T-helper 17 cell (primary cell): Measurements from ENCODE around the gene CRP. TPM values are rescaled to one million over a fixed set of nuclear protein-coding genes. Genes with fewer than 3 reads are reported as not detected.
"Not testable (repeated sequence)": the region's sequence is repeated elsewhere in the genome, so short reads cannot be mapped to it uniquely, and the experiment has no call there.

ENCODE experiments used
- ATAC-seq: fragments of 150-1000 bp; cut with Tn5 transposase; 2 replicates; pipeline ENCODE4 v1.10.0; 2021; ENCODE audit warnings: mild to moderate bottlenecking, moderate library complexity
- DNase-seq, 3 donors: peaks; one replicate each; pipeline versions ENCODE4 v3.0.0 to v3.0.0-alpha.2; 2020 to 2021
- H3K9me3 ChIP-seq: one replicate; pipeline ENCODE4 v1.7.0; 2013; ENCODE audit warnings: low read length, mild to moderate bottlenecking; ENCODE audit not compliant: control insufficient read depth, poor library complexity, severe bottlenecking
- H3K27ac Mint-ChIP-seq: one replicate; pipeline ENCODE4 v1.8.0; 2022; ENCODE audit warnings: mild to moderate bottlenecking, moderate library complexity, mixed read lengths
- H3K27me3 Mint-ChIP-seq: one replicate; pipeline ENCODE4 v1.8.0; 2022; ENCODE audit warnings: mixed read lengths
- H3K36me3 Mint-ChIP-seq: one replicate; pipeline ENCODE4 v1.8.0; 2022; ENCODE audit warnings: low read depth, mixed read lengths
- H3K4me1 Mint-ChIP-seq: one replicate; pipeline ENCODE4 v1.8.0; 2022; ENCODE audit warnings: mild to moderate bottlenecking, mixed read lengths
- H3K4me3 Mint-ChIP-seq: one replicate; pipeline ENCODE4 v1.8.0; 2022; ENCODE audit warnings: mild to moderate bottlenecking, moderate library complexity, mixed read lengths
- total RNA-seq, 4 donors: library from RNA in 2 of 4; stranded (reverse) in 2 of 4; gene quantifications; one replicate each; pipeline ENCODE4 v1.2.3 and lab custom pipeline; 2022 to 2026

Gene CRP
- total RNA-seq, 2 donors from 2014 or later: not detected

GRCh38 chr1:159723188-159723587 lies 8.8 kb upstream of the CRP start:
- not testable (repeated sequence) for H3K36me3 Mint-ChIP-seq, H3K4me1 Mint-ChIP-seq, ATAC-seq, H3K4me3 Mint-ChIP-seq, DNase-seq, H3K9me3 ChIP-seq, H3K27ac Mint-ChIP-seq
- peaks cover 10% of the 10 kb centered on the region for H3K27me3 Mint-ChIP-seq

- DNase-seq: no peak
- Mint-ChIP-seq H3K27me3 (peaks cover 10% of the 10 kb centered on the region), H3K36me3 (peaks cover 2% of the 10 kb centered on the region), H3K27ac (no peak overlapping the region), H3K4me3 (no peak overlapping the region), H3K4me1 (no peaks in the 10 kb centered on the region)
- ATAC-seq: no peak
- H3K9me3 ChIP-seq: peaks cover 3% of the 10 kb centered on the region
Observed at GRCh38 chr1:159719990-159720389, 5.6 kb upstream of the CRP start.

GRCh38 chr1:159715855-159716254 lies 1.5 kb upstream of the CRP start:
- no peaks in the 10 kb centered on the region for H3K9me3 ChIP-seq
- Mint-ChIP-seq H3K4me3 (no peak overlapping the region), H3K4me1 (no peaks in the 10 kb centered on the region), H3K27me3 (peaks cover 34% of the 10 kb centered on the region), H3K27ac (no peak overlapping the region), H3K36me3 (peaks cover 2% of the 10 kb centered on the region)
- no peak for ATAC-seq
- no peak for DNase-seq

DNA sequence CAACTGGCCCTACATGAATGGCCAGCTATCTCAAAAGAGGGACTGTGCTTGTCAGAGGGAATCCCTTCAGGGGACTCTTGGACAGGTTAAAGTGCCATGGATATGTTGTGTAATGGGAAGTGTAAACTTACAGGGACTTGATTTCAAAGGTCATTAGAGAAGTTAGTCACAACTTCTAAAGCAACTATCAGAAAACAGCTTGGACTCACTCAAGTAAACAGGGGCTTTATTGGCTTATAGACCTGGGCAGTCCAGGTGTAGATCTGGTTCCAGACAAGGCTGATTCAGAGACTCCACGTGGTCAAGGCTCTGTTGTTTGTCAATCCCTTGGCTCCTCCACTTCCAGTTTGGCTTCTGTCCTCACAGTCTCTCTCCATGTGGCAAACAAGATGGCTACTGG lies 2.3 kb downstream of the CRP start:
- Mint-ChIP-seq H3K4me3 (no peak overlapping the region), H3K4me1 (no peaks in the 10 kb centered on the region), H3K36me3 (no peaks in the 10 kb centered on the region), H3K27me3 (peaks cover 34% of the 10 kb centered on the region), H3K27ac (no peak overlapping the region)
- no peaks in the 10 kb centered on the region for H3K9me3 ChIP-seq
- DNase-seq (no peak), ATAC-seq (no peak)

DNA sequence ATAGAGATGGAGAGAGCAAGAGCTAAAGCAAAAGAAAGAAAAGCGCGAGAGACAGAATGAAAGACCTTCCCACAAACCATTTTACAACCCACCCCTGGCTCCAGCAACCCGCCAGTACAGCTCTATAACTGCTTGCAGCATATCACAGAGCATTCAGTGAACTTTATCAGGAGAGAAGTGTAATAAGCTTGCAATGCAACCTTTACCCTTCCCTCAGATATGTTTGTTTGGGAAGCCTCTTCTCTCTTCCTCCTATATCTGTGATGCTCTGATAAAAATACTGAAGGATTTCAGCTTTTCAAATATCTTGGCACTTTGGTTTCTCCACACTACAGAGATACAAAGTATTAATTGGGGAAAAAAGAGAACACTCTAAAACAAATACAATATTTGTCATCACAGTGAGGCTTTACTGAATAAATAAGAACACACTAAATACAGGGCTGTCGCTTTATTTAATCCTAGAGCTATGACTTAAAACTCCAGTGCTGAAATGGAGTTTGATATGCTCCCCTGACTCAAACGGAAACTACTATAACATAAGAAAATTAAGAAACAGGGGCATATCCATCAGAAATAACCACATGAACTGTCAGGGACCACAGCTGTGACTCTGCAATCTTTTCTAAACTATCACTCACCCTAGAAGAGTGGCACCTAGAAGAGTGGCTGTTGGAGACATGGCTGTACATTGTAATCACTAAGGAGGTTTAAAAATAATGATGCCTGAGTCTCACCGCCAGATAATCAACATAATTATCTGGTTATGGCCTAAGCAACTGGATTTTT lies 6.7 kb downstream of the CRP start:
- DNase-seq: no peak
- Mint-ChIP-seq H3K36me3 (no peaks in the 10 kb centered on the region), H3K4me3 (no peak overlapping the region), H3K27ac (no peak overlapping the region), H3K4me1 (no peaks in the 10 kb centered on the region), H3K27me3 (peaks cover 29% of the 10 kb centered on the region)
- H3K9me3 ChIP-seq: no peaks in the 10 kb centered on the region
- ATAC-seq: no peak

- H3K4me3 Mint-ChIP-seq: no peak overlapping the region
- DNase-seq (no peak), ATAC-seq (no peak)
- H3K36me3 Mint-ChIP-seq: no peaks in the 10 kb centered on the region
- H3K9me3 ChIP-seq: no peaks in the 10 kb centered on the region
- H3K4me1 Mint-ChIP-seq: no peaks in the 10 kb centered on the region
- H3K27ac Mint-ChIP-seq: no peak overlapping the region
- H3K27me3 Mint-ChIP-seq: peaks cover 31% of the 10 kb centered on the region
Observed at GRCh38 chr1:159705904-159706256, 8.5 kb downstream of the CRP start.

- no peak overlapping the region for H3K4me3 Mint-ChIP-seq
- no peaks in the 10 kb centered on the region for H3K4me1 Mint-ChIP-seq
- H3K27ac Mint-ChIP-seq: no peak overlapping the region
- no peaks in the 10 kb centered on the region for H3K36me3 Mint-ChIP-seq
- peaks cover 32% of the 10 kb centered on the region for H3K27me3 Mint-ChIP-seq
- ATAC-seq: no peak
- no peaks in the 10 kb centered on the region for H3K9me3 ChIP-seq
- no peak for DNase-seq
Observed at GRCh38 chr1:159705251-159705903, 9.0 kb downstream of the CRP start.

GRCh38 chr1:159704481-159704880 lies 9.9 kb downstream of the CRP start:
- H3K27me3 Mint-ChIP-seq: peaks cover 32% of the 10 kb centered on the region
- no peaks in the 10 kb centered on the region for H3K4me1 Mint-ChIP-seq
- H3K27ac Mint-ChIP-seq: no peak overlapping the region
- H3K36me3 Mint-ChIP-seq: no peaks in the 10 kb centered on the region
- H3K9me3 ChIP-seq: no peaks in the 10 kb centered on the region
- no peak overlapping the region for H3K4me3 Mint-ChIP-seq
- ATAC-seq (no peak), DNase-seq (no peak)

- H3K9me3 ChIP-seq: no peaks in the 10 kb centered on the region
- ATAC-seq (no peak), DNase-seq (no peak)
- Mint-ChIP-seq H3K27ac (no peak overlapping the region), H3K27me3 (peaks cover 37% of the 10 kb centered on the region), H3K4me3 (no peak overlapping the region), H3K36me3 (no peaks in the 10 kb centered on the region), H3K4me1 (no peaks in the 10 kb centered on the region)
Observed at GRCh38 chr1:159700312-159700711, 14.1 kb downstream of the CRP start.

- no peaks in the 10 kb centered on the region for H3K4me1 Mint-ChIP-seq
- H3K9me3 ChIP-seq: no peaks in the 10 kb centered on the region
- H3K4me3 Mint-ChIP-seq: no peak overlapping the region
- H3K27me3 Mint-ChIP-seq: peaks cover 36% of the 10 kb centered on the region
- no peaks in the 10 kb centered on the region for H3K36me3 Mint-ChIP-seq
- no peak for DNase-seq
- ATAC-seq: no peak
- H3K27ac Mint-ChIP-seq: no peak overlapping the region
Observed at GRCh38 chr1:159699653-159700052, 14.7 kb downstream of the CRP start.

DNA sequence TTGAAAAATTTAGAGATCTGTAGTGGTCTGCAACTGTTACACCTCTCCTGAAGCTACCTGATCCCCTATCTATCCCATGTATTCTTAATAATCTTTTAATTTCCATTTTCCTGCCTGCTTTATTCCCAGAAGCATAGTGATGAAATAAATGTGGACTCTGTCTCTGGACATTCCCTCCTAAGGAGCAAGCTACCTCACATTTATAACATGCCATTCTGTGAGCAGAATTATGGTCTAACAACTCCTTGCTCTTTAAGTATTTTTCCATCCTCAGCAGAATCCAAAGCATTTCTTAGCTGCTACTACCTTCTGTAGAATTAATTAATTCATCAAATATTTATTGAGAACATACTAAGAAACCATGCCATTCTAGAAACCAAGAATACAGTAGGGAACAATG lies 15.1 kb downstream of the CRP start:
- Mint-ChIP-seq H3K36me3 (no peaks in the 10 kb centered on the region), H3K4me3 (no peak overlapping the region), H3K4me1 (no peaks in the 10 kb centered on the region), H3K27ac (no peak overlapping the region), H3K27me3 (peaks cover 37% of the 10 kb centered on the region)
- no peaks in the 10 kb centered on the region for H3K9me3 ChIP-seq
- no peak for ATAC-seq
- no peak for DNase-seq

DNA sequence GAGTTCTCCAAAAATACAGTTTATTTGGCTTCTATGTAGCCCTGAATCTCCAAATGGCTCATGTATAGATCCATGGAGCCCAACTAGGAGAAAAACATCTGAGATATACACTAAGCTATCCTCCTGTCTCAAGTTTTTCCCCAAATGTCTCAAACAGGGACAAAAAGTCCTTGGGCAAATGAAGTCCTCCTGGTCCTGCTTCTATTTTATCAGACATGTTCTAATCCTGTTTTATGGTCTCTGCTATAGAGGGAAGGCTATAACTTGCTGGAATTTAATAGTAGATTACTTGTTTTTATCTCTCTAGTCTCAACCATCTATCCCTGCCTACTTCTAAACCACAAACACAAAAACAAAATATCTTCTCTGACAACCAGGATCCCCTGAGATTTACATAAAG lies 26.9 kb downstream of the CRP start:
- H3K4me1 Mint-ChIP-seq: no peaks in the 10 kb centered on the region
- no peak overlapping the region for H3K4me3 Mint-ChIP-seq
- no peaks in the 10 kb centered on the region for H3K9me3 ChIP-seq
- no peak overlapping the region for H3K27ac Mint-ChIP-seq
- H3K27me3 Mint-ChIP-seq: peaks cover 55% of the 10 kb centered on the region
- DNase-seq: no peak
- H3K36me3 Mint-ChIP-seq: no peaks in the 10 kb centered on the region
- ATAC-seq: no peak

- DNase-seq (no peak), ATAC-seq (no peak)
- no peaks in the 10 kb centered on the region for H3K9me3 ChIP-seq
- Mint-ChIP-seq H3K27me3 (peaks cover 48% of the 10 kb centered on the region), H3K36me3 (no peaks in the 10 kb centered on the region), H3K4me1 (no peaks in the 10 kb centered on the region), H3K27ac (no peak overlapping the region), H3K4me3 (no peak overlapping the region)
Observed at GRCh38 chr1:159686599-159687299, 27.6 kb downstream of the CRP start.
